H1 (cell line): ENCODE measurements around the gene PIEZO1. TPM values are rescaled to one million over a fixed set of nuclear protein-coding genes. Genes with fewer than 3 reads are reported as not detected.

ENCODE experiments used
- CTCF ChIA-PET: fragments of 300-600 bp; sonication (Branson Sonifier 250); formaldehyde crosslinking; loops from one replicate; lab custom pipeline; 2021; ENCODE audit not compliant: partially characterized antibody; lab: Charles Lee
- POLR2A ChIA-PET: fragments of 300-600 bp; sonication (Branson Sonifier 250); formaldehyde crosslinking; loops from one replicate; lab custom pipeline; 2021; ENCODE audit warnings: inconsistent platforms; ENCODE audit not compliant: partially characterized antibody; lab: Charles Lee
- DNase-seq, 2 experiments: peaks; one replicate each; pipeline versions ENCODE4 v3.0.0 to v3.0.0-alpha.2; 2010 to 2022; ENCODE audit warnings: low spot score in 2 of 2, low read depth in 1 of 2, mixed read lengths in 1 of 2
- FAIRE-seq: peaks from 2 replicates; lab custom pipeline; 2011; peaks lifted over from hg19 to GRCh38; lab: Jason Lieb, UNC
- H2AFZ ChIP-seq: 2 replicates; pipeline ENCODE4 v1.8.1; 2012; ENCODE audit warnings: low read length, inconsistent platforms
- H2AK5ac ChIP-seq: 2 replicates; pipeline ENCODE4 v1.6.1; 2013; ENCODE audit warnings: low read depth, low read length
- H2BK120ac ChIP-seq: replicated peaks from 2 replicates; pipeline ENCODE3; 2013; ENCODE audit warnings: low read depth, low read length, inconsistent platforms
- H2BK12ac ChIP-seq: 2 replicates; pipeline ENCODE4 v1.6.1; 2013; ENCODE audit warnings: low read depth, low read length
- H2BK15ac ChIP-seq: 2 replicates; pipeline ENCODE4 v1.6.1; 2013; ENCODE audit warnings: low read length
- H2BK20ac ChIP-seq: 2 replicates; pipeline ENCODE4 v1.6.1; 2013; ENCODE audit warnings: low read length
- H2BK5ac ChIP-seq: 2 replicates; pipeline ENCODE4 v1.6.1; 2013; ENCODE audit warnings: low read depth, low read length
- H3K14ac ChIP-seq: 2 replicates; pipeline ENCODE4 v1.6.1; 2013; ENCODE audit warnings: inconsistent platforms; ENCODE audit not compliant: insufficient read length
- H3K18ac ChIP-seq: 2 replicates; pipeline ENCODE4 v1.6.1; 2013; ENCODE audit warnings: low read length; ENCODE audit errors: extremely low read depth
- H3K23ac ChIP-seq: 2 replicates; pipeline ENCODE4 v1.6.1; 2013; ENCODE audit warnings: inconsistent platforms; ENCODE audit not compliant: insufficient read length
- H3K23me2 ChIP-seq: 2 replicates; pipeline ENCODE4 v1.6.1; 2013; ENCODE audit warnings: low read depth, low read length
- H3K27ac ChIP-seq: 2 replicates; pipeline ENCODE4 v1.6.1; 2011; ENCODE audit warnings: low read depth, low read length, inconsistent platforms
- H3K27me3 ChIP-seq, 4 experiments: replicated peaks in 1 of 4; 1 replicate in 1 of 4; 2 replicates in 3 of 4; pipeline versions ENCODE4 v1.6.1 to v1.8.1; 2011 to 2013; ENCODE audit warnings: low read length in 3 of 4, mild to moderate bottlenecking in 3 of 4, inconsistent platforms in 2 of 4, mixed read lengths in 2 of 4, moderate library complexity in 1 of 4; ENCODE audit not compliant: control insufficient read depth in 3 of 4, insufficient read depth in 3 of 4; ENCODE audit errors: extremely low read depth in 1 of 4
- H3K36me3 ChIP-seq, 4 experiments: 2 replicates each; pipeline versions ENCODE4 v1.6.1 to v1.8.1; 2011 to 2013; ENCODE audit warnings: mild to moderate bottlenecking in 4 of 4, low read length in 3 of 4, moderate library complexity in 2 of 4, control low read depth in 1 of 4, inconsistent platforms in 1 of 4; ENCODE audit not compliant: insufficient read depth in 4 of 4, control insufficient read depth in 2 of 4
- H3K4ac ChIP-seq: replicated peaks from 2 replicates; pipeline ENCODE3; 2013; ENCODE audit warnings: low read length, low read depth, mixed read lengths, inconsistent platforms; ENCODE audit not compliant: insufficient read length
- H3K4me1 ChIP-seq, 4 experiments: replicated peaks in 1 of 4; 1 replicate in 1 of 4; 2 replicates in 3 of 4; pipeline versions ENCODE4 v1.6.1 to v1.8.1; 2011 to 2013; ENCODE audit warnings: low read length in 3 of 4, inconsistent platforms in 2 of 4, mixed read lengths in 1 of 4; ENCODE audit not compliant: insufficient read depth in 4 of 4, control insufficient read depth in 3 of 4
- H3K4me2 ChIP-seq, 2 experiments: 2 replicates each; pipeline versions ENCODE4 v1.6.1 to v1.8.1; 2011 to 2013; ENCODE audit warnings: low read depth in 2 of 2, low read length in 2 of 2, control low read depth in 1 of 2, inconsistent platforms in 1 of 2, mild to moderate bottlenecking in 1 of 2; ENCODE audit not compliant: insufficient read depth in 1 of 2
- H3K4me3 ChIP-seq, 4 experiments: fragments of 200-600, 300-600 bp in 1 of 4; sonication (generic), shearing (Covaris generic), sonication (Bioruptor Twin) in 1 of 4; 2 replicates each; pipeline versions ENCODE4 v1.5.1 to v1.8.1; 2011 to 2016; ENCODE audit warnings: low read length in 4 of 4, low read depth in 3 of 4, control low read depth in 2 of 4, inconsistent platforms in 2 of 4, mild to moderate bottlenecking in 2 of 4, mixed read lengths in 1 of 4, moderate library complexity in 1 of 4; ENCODE audit not compliant: insufficient read depth in 2 of 4; ENCODE audit errors: extremely low read depth in 1 of 4
- H3K56ac ChIP-seq: replicated peaks from 2 replicates; pipeline ENCODE3; 2013; ENCODE audit warnings: low read depth, mild to moderate bottlenecking, mixed read lengths, low read length, inconsistent platforms; ENCODE audit not compliant: insufficient read length
- H3K79me1 ChIP-seq: 2 replicates; pipeline ENCODE4 v1.6.1; 2013; ENCODE audit warnings: low read depth, low read length, control low read depth
- H3K79me2 ChIP-seq, 2 experiments: 2 replicates each; pipeline versions ENCODE4 v1.6.1 to v1.8.1; 2012 to 2013; ENCODE audit warnings: low read length in 2 of 2, mild to moderate bottlenecking in 2 of 2, inconsistent platforms in 1 of 2; ENCODE audit not compliant: insufficient read depth in 2 of 2, control insufficient read depth in 1 of 2
- H3K9ac ChIP-seq, 4 experiments: replicated peaks in 1 of 4; 1 replicate in 1 of 4; 2 replicates in 3 of 4; pipeline versions ENCODE4 v1.6.1 to v1.8.1; 2011 to 2013; ENCODE audit warnings: low read depth in 3 of 4, low read length in 3 of 4, control low read depth in 2 of 4, mild to moderate bottlenecking in 2 of 4, moderate library complexity in 2 of 4, inconsistent platforms in 1 of 4; ENCODE audit errors: extremely low read depth in 1 of 4
- H3K9me3 ChIP-seq, 2 experiments: 2 replicates each; pipeline versions ENCODE4 v1.6.1 to v1.8.1; 2012 to 2013; ENCODE audit warnings: mild to moderate bottlenecking in 2 of 2, moderate library complexity in 2 of 2, control low read depth in 1 of 2, inconsistent platforms in 1 of 2, low read depth in 1 of 2, low read length in 1 of 2, mixed read lengths in 1 of 2; ENCODE audit not compliant: insufficient read depth in 2 of 2
- H4K20me1 ChIP-seq, 2 experiments: replicated peaks in 1 of 2; 2 replicates each; pipeline versions ENCODE3 to v1.8.1; 2011 to 2013; ENCODE audit warnings: inconsistent platforms in 2 of 2, low read length in 2 of 2, mild to moderate bottlenecking in 1 of 2; ENCODE audit not compliant: insufficient read depth in 2 of 2, control insufficient read depth in 1 of 2
- H4K5ac ChIP-seq: 2 replicates; pipeline ENCODE4 v1.6.1; 2013; ENCODE audit warnings: low read length, low read depth, mixed read lengths, inconsistent platforms; ENCODE audit not compliant: insufficient read length
- H4K8ac ChIP-seq: 2 replicates; pipeline ENCODE4 v1.8.0; 2013; ENCODE audit warnings: mild to moderate bottlenecking, moderate library complexity, low read length, inconsistent platforms; ENCODE audit not compliant: insufficient read depth; ENCODE audit errors: extremely low read depth
- H4K91ac ChIP-seq: replicated peaks from 2 replicates; pipeline ENCODE3; 2013; ENCODE audit warnings: low read length, mixed read lengths, inconsistent platforms; ENCODE audit not compliant: insufficient read length
- BACH1 ChIP-seq: IDR thresholded peaks from 2 replicates; pipeline ENCODE4 v1.6.1; 2012; ENCODE audit warnings: low read length, improper control_type of control experiment
- GABPA ChIP-seq: IDR thresholded peaks from 2 replicates; pipeline ENCODE4 v1.6.1; 2011; ENCODE audit warnings: mild to moderate bottlenecking, low read length, moderate library complexity, borderline replicate concordance; ENCODE audit not compliant: insufficient read depth
- HDAC2 ChIP-seq, 2 experiments: fragments of 300-600 bp in 1 of 2; sonication (generic) in 1 of 2; IDR thresholded peaks; 2 replicates each; pipeline ENCODE4 v1.6.1; 2011 to 2012; ENCODE audit warnings: low read depth in 2 of 2, low read length in 2 of 2, mild to moderate bottlenecking in 2 of 2, moderate library complexity in 2 of 2, borderline replicate concordance in 1 of 2, inconsistent platforms in 1 of 2
- KDM5A ChIP-seq: fragments of 200-600 bp; IDR thresholded peaks from 2 replicates; pipeline ENCODE4 v1.7.1; 2012; ENCODE audit warnings: mild to moderate bottlenecking, low read length, inconsistent platforms, mixed read lengths
- WGBS, 2 experiments: shearing (Covaris generic) in 1 of 2; methylation state at CpG; one replicate each; pipeline versions ENCODE4 v1.1.6 to v1.1.7; 2013 to 2015; ENCODE audit warnings: low lambda C conversion rate in 2 of 2, mixed read lengths in 2 of 2, inconsistent platforms in 1 of 2, low coverage in 1 of 2, missing lambda C conversion rate in 1 of 2; ENCODE audit not compliant: insufficient replicate concordance in 2 of 2, insufficient coverage in 1 of 2, insufficient read length in 1 of 2; ENCODE audit errors: extremely low coverage in 1 of 2, missing lambda C conversion rate in 1 of 2; 5-methylcytosine and 5-hydroxymethylcytosine counted together
- polyA plus RNA-seq, 7 experiments: library from polyadenylated mRNA; depleted of rRNA in 3 of 7; stranded (reverse) in 5 of 7; unstranded in 2 of 7; fragments of >200 nt in 5 of 7; fragments of 200-250 nt in 2 of 7; gene quantifications; 1 replicate in 5 of 7; 2 replicates in 1 of 7; 4 replicates in 1 of 7; pipeline versions ENCODE4 v1.2.1 to v1.2.3, GENCODE V29; 2011 to 2013; ENCODE audit warnings: missing spikeins in 2 of 7, mixed read lengths in 2 of 7
- total RNA-seq: library from RNA; stranded (reverse); fragmentation: NEBNext Ultra II Directional; extraction: Animal tissue kit (Norgen Biotek cat#: 25700); gene quantifications from 2 replicates; pipeline ENCODE4 v1.2.1, GENCODE V29; 2021

PIEZO1 gene
- total and polyA plus RNA-seq, 2 of the 8 experiments (the other 6 are each of a cell fraction or from before 2014, with no cell fraction given), result 42.3 to 67.5 TPM

- H3K4me1 ChIP-seq, result no peaks in the 10 kb centered on the region
- H3K18ac ChIP-seq, result no peak overlapping the region
- peaks cover 0 to 4% of the 10 kb centered on the region in 2 experiments for H4K20me1 ChIP-seq
- FAIRE-seq (no peak), DNase-seq (no peak)
- no peak overlapping the region for H2BK15ac ChIP-seq
- H2BK12ac ChIP-seq, result no peak overlapping the region
- H3K79me2 ChIP-seq, result no peaks in the 10 kb centered on the region
- no peak overlapping the region for H3K4ac ChIP-seq
- no peak overlapping the region for H2AK5ac ChIP-seq
- no peaks in the 10 kb centered on the region for H3K36me3 ChIP-seq
- WGBS, 2 experiments, result 89% methylated on average over 13 of the region's 13 CpGs; no CpG with 5 or more reads in 1 of the 2 experiments
- H3K23ac ChIP-seq, result no peak overlapping the region
- TF ChIP-seq KDM5A, result no peak
- no peak for TF ChIP-seq GABPA
- no peak for TF ChIP-seq HDAC2 (IDR thresholded peaks at IDR 0.05; ENCODE audit: borderline replicate concordance in 1 of 2, low read depth in 2 of 2, low read length in 2 of 2)
- no peak for TF ChIP-seq BACH1
- no peaks in the 10 kb centered on the region for H3K23me2 ChIP-seq
- no peak overlapping the region for H2BK5ac ChIP-seq
- H3K79me1 ChIP-seq, result no peaks in the 10 kb centered on the region
- H3K27ac ChIP-seq, result no peak overlapping the region
- no peaks in the 10 kb centered on the region for H3K27me3 ChIP-seq
- H3K9ac ChIP-seq, result no peak overlapping the region
- no peak overlapping the region for H2BK120ac ChIP-seq
- ChIA-PET CTCF (interaction anchor here (0.8 to 9.7 kb wide), 3 partner anchors 9 to 68 kb away, joined by 3 to 87 read pairs (median 3); partner anchors contain the start of gene SNAI3), POLR2A (interaction anchor here (1.0 to 1.9 kb wide), 3 partner anchors 9 to 61 kb away, joined by 3 to 8 read pairs (median 3); no protein-coding TSS in a partner anchor)
- no peak overlapping the region for H2BK20ac ChIP-seq
- no peak overlapping the region for H4K91ac ChIP-seq
- H3K56ac ChIP-seq, result no peak overlapping the region
- H3K4me2 ChIP-seq, result no peak overlapping the region
- H4K5ac ChIP-seq, result no peak overlapping the region
- 0 out of 2 replicates have a peak overlapping the region, but pooled peaks have one; percentile 16 for H4K8ac ChIP-seq
- no peak overlapping the region for H2AFZ ChIP-seq
- H3K4me3 ChIP-seq, result no peak overlapping the region
- no peak overlapping the region for H3K14ac ChIP-seq
- no peaks in the 10 kb centered on the region for H3K9me3 ChIP-seq
Measured at GRCh38 chr16:88677721-88678120, 107.3 kb downstream of the PIEZO1 start.
